C4-2B (cell line): Measurements from ENCODE around the gene ZFAND3.

Experiments
- CTCF ChIP-seq: fragments of 450-650 bp; conservative IDR thresholded peaks from 2 replicates; pipeline ENCODE4 v1.5.1; 2017; ENCODE audit warnings: mild to moderate bottlenecking
- ZFX ChIP-seq: fragments of 450-650 bp; IDR thresholded peaks from 2 replicates; pipeline ENCODE4 v1.6.1; 2017

DNA sequence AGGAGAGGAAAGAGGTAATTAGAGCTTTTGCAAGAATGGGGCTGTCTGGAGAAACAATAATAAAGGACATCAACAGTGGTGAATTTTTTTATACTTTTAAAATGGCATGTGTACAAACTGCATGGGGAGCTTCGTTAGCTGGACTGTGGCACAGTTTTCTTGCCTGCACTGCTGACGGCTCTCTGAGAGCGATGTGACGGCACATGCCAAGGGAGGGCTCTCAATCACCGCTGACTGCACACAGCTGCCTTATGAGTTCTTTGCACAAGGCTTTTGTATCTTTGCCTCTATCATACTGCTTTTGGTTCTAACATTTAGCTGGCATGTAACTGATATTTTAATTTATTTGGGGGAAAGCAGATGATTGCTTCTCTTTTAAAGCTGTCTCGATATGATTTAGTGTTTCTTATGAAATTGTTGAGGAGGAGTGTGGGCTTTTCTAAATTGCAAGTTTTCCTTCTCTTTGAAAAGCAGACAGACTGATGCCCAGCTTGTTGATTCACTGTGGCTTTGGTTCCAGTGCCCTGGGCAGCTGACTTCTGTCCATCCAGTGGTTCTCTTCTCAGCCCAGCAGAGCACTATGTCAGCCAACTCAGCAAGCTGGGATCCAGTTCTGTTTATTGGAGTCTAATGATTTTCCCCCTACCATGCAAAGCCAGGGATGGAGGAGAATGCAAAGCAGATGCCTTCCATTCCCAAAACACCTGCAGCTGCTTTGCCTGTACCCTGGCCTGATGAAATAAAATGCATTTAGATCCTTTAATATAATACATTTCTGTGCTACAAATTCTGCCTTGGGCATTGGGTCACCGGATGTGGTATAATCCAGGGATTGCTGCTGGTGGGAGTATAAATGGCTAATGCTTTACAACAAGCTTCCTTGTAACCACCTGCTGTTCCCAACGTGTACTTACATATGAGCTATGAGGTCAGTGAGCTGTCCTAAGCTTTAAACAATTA, 323.9 kb downstream of the ZFAND3 start:
- TF ChIP-seq CTCF (no peak), ZFX (no peak)
